ENCODE results near the gene KIAA1614.
A peak's percentile ranks its signal among the peaks of the same experiment; 100 is the strongest.

The KIAA1614 gene, protein sequence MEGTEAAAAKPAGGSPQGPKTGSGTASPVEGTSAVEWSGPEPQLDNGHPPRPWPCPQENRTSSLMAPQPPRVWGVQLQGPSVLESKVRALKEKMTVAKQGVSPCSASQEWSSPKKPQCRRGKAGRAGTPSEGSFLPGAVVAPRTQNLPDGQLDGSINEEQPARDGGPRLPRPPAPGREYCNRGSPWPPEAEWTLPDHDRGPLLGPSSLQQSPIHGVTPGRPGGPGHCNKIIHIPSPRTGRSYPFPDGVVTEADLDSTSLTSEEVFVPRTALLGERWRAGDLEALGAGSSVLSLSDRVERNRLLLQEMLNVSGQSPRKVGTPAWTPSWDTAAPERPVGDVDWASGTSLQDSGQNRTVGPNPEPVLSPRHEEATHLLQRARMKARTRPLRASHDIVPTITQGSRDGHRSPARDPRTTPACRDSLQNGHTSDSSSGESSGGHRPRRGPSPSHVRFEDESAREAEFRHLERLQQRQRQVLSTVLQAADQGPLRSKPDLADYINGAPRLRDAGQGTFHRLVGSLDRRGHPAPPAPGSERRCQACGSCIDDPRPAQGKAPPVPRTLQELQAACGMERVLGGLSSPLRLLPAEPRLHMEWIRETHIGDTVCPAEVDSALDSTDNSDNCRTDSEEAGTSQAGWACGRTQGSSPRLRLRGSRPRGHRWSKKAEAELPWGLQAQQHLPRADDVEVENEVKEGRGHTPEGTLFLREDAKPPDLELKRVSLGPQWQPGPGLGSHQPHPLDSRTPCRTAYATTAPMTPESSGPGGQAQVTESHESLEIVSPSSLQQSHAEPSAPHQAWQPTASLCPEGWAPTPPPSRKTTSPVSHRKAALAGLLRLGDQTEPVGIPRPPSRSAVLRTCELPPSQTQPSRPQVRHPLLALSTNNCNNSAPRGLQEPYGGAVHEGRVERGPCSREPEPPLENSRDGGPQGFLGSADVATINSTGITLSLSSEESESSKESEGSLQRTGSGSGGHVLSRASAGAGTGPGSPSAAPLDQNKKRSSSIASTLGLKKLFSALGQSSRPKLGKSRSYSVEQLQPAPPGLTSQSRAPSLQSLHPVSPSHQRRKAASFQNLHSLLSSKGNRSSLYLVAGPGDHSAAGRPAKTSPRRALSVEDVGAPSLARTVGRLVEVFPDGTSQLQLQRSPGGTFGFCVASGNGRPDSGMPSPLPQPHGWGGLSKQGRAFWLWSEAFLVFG

DNA sequence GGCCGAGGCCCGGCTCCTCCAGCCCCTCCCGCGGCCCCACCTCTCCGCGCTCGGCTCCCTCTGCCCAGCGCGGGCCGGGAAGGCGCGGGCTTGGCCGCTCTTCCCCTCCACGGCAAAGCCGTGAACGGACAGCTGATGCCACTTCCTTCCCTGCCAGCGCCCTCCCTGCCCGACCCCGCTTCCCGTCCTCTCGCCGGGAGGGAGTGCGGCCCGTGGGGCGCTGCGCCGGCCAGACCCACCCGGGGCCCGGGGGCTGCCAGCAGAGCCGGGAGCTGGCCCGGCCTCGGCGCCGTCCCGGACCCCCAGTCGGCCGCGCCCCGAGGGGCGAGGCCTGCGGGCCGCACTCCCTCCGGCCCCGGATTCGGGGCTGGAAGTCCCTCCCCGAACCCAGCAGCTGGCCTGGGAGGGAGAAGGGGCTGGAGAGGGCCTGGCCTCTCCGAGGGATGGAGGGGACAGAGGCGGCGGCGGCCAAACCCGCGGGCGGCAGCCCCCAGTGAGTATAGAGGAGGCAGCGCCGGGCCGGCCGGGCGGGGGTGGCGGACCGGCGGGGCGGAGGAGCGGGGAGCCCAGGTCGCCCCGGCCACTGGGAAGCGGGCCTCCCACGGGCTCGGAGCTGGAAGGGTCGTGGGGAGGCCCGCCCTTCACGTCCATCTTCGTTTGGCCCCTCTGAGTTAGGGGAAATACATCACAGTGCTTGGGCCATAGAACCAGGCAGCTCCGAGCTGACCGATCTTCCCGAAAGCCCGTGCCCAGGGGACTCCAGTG lies at the start of gene KIAA1614:
Gene KIAA1614, plus strand, starts transcription at position 97 of the 765 bp plus-strand sequence. Its CDS starts 347 bp downstream, at position 444.
- no peaks in the 10 kb centered on the region for H3F3A ChIP-seq (ENCODE audit: insufficient read depth, low read length)
- peak within 1 kb of the TSS; percentile 54 for H3K4me2 ChIP-seq (ENCODE audit: low read depth, low read length)
- DNase-seq, result no peak
- TF ChIP-seq EZH2phosphoT487 (IDR thresholded peaks at IDR 0.05; ENCODE audit: low read length) (no peak), EZH2 (optimal IDR thresholded peaks at IDR 0.05; ENCODE audit: low read depth, low read length) (no peak)
- peak within 1 kb of the TSS; percentile 25 for H2AFZ ChIP-seq (ENCODE audit: low read length)
- H3K79me2 ChIP-seq (ENCODE audit: low read length), result no peaks in the 10 kb centered on the region
- H3K4me1 ChIP-seq (ENCODE audit: low read length), result peaks cover 6% of the 10 kb centered on the region; the same call in 1 of the 2 replicates
- H3K9me3 ChIP-seq (replicated peaks; ENCODE audit: insufficient read depth, low read length), result no peaks in the 10 kb centered on the region
- peak within 1 kb of the TSS; percentile 33 for H3K4me3 ChIP-seq (ENCODE audit: low read length)
- H3K27me3 ChIP-seq (replicated peaks; ENCODE audit: insufficient read depth, low read length), result peaks cover 28% of the 10 kb centered on the region
- no peaks in the 10 kb centered on the region for H4K20me1 ChIP-seq (ENCODE audit: insufficient read depth, low read length)
- no peak within 1 kb of the TSS for H3K27ac ChIP-seq (ENCODE audit: low read length)
- H3K36me3 ChIP-seq (replicated peaks; ENCODE audit: insufficient read depth, low read length), result no peaks in the 10 kb centered on the region
- no peak within 1 kb of the TSS for H3K9ac ChIP-seq (ENCODE audit: low read length)
- no peaks in the 10 kb centered on the region for H3K9me2 ChIP-seq (replicated peaks; ENCODE audit: insufficient read depth, low read length)

DNA sequence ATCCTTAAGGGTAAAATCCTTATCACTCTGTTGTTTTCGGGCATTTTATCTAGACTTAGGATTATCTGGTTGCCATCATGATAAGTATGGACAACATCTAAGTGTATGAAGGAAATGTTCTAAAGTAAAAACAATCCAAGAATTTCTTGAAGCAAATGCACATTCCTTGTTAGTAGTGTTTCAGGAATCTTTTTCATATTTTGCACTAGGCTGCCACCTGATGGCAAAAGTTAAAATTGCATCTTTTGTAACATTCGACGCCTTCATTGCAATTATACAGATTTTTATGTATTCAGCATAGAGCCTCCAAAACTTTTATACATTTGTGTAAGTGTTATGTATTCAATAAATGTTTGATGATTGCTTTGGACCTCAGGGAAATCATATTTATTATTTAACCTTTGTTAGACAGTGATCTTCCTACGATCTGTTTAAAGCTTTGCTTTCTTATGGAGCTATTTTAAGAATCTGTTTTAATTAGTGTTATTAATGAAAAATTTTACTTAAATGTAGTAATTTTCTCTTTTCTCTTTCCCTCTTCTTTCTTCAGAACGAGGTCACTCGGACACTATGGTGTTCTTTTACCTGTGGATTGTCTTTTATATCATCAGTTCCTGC lies 49.4 kb upstream of the KIAA1614 start:
- no peak overlapping the region for H3K27ac ChIP-seq (ENCODE audit: low read length)
- H3F3A ChIP-seq (ENCODE audit: insufficient read depth, low read length), result no peaks in the 10 kb centered on the region
- no peaks in the 10 kb centered on the region for H4K20me1 ChIP-seq (ENCODE audit: insufficient read depth, low read length)
- TF ChIP-seq EZH2phosphoT487 (IDR thresholded peaks at IDR 0.05; ENCODE audit: low read length), result no peak
- TF ChIP-seq, protein P1, sequence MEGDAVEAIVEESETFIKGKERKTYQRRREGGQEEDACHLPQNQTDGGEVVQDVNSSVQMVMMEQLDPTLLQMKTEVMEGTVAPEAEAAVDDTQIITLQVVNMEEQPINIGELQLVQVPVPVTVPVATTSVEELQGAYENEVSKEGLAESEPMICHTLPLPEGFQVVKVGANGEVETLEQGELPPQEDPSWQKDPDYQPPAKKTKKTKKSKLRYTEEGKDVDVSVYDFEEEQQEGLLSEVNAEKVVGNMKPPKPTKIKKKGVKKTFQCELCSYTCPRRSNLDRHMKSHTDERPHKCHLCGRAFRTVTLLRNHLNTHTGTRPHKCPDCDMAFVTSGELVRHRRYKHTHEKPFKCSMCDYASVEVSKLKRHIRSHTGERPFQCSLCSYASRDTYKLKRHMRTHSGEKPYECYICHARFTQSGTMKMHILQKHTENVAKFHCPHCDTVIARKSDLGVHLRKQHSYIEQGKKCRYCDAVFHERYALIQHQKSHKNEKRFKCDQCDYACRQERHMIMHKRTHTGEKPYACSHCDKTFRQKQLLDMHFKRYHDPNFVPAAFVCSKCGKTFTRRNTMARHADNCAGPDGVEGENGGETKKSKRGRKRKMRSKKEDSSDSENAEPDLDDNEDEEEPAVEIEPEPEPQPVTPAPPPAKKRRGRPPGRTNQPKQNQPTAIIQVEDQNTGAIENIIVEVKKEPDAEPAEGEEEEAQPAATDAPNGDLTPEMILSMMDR (IDR thresholded peaks at IDR 0.05; ENCODE audit: low read length), result peak; percentile 90
- no peak for TF ChIP-seq EZH2 (optimal IDR thresholded peaks at IDR 0.05; ENCODE audit: low read depth, low read length)
- H3K27me3 ChIP-seq (replicated peaks; ENCODE audit: insufficient read depth, low read length), result no peaks in the 10 kb centered on the region
- H3K4me1 ChIP-seq (ENCODE audit: low read length), result no peaks in the 10 kb centered on the region
- no peaks in the 10 kb centered on the region for H3K9me3 ChIP-seq (replicated peaks; ENCODE audit: insufficient read depth, low read length)
- H3K9ac ChIP-seq (ENCODE audit: low read length), result no peak overlapping the region
- no peaks in the 10 kb centered on the region for H3K9me2 ChIP-seq (replicated peaks; ENCODE audit: insufficient read depth, low read length)
- H2AFZ ChIP-seq (ENCODE audit: low read length), result no peak overlapping the region
- DNase-seq, result peak; percentile 60
- H3K79me2 ChIP-seq (ENCODE audit: low read length), result no peaks in the 10 kb centered on the region
- H3K4me3 ChIP-seq (ENCODE audit: low read length), result no peak overlapping the region
- no peak overlapping the region for H3K4me2 ChIP-seq (ENCODE audit: low read depth, low read length)
- H3K36me3 ChIP-seq (replicated peaks; ENCODE audit: insufficient read depth, low read length), result no peaks in the 10 kb centered on the region

DNA sequence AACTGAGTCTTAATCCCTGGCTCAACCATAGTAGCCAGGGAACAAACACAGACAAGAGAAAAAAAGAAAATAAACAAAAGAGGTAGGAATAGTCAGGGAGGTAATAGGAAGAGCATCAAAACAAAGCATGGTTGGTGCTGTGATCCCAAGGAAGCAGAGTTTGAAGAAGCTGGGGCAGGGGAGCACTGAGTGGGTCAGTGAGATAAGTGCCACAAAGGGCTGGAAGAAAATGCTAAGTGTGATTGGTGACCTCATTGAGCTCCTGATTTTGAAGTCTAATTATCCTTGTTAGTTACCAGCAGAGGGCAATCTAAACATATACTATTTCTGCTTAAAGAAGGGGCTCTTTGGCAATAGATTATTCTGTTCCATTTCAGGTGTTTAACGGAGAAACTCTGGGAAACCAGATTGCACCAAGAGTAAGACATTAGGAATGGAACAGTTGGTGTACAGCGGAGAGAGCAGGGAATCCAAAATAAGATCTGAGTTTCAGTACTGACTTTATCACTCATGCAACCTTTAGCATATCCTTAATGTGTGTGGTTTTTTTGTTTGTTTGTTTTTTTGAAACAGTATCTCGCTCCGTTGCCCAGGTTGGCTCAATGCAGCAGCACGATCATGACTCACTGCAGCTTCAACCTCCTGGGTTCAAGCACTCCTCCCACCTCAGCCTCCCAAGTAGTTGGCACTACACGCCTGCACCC lies 30.7 kb upstream of the KIAA1614 start:
- TF ChIP-seq EZH2 (optimal IDR thresholded peaks at IDR 0.05; ENCODE audit: low read depth, low read length) (no peak), EZH2phosphoT487 (IDR thresholded peaks at IDR 0.05; ENCODE audit: low read length) (no peak)
- TF ChIP-seq, protein P1 (IDR thresholded peaks at IDR 0.05; ENCODE audit: low read length), result peak; percentile 65

More for the DNA sequence above, 30.7 kb upstream of the KIAA1614 start:
- Histone ChIP-seq H3K4me3 (ENCODE audit: low read length) (no peak overlapping the region), H3K9me2 (replicated peaks; ENCODE audit: insufficient read depth, low read length) (no peaks in the 10 kb centered on the region), H3F3A (ENCODE audit: insufficient read depth, low read length) (no peaks in the 10 kb centered on the region), H3K4me1 (ENCODE audit: low read length) (no peaks in the 10 kb centered on the region), H4K20me1 (ENCODE audit: insufficient read depth, low read length) (no peaks in the 10 kb centered on the region), H3K9ac (ENCODE audit: low read length) (no peak overlapping the region), H2AFZ (ENCODE audit: low read length) (no peak overlapping the region), H3K79me2 (ENCODE audit: low read length) (no peaks in the 10 kb centered on the region), H3K9me3 (replicated peaks; ENCODE audit: insufficient read depth, low read length) (no peaks in the 10 kb centered on the region), H3K27me3 (replicated peaks; ENCODE audit: insufficient read depth, low read length) (no peaks in the 10 kb centered on the region), H3K4me2 (ENCODE audit: low read depth, low read length) (no peak overlapping the region), H3K36me3 (replicated peaks; ENCODE audit: insufficient read depth, low read length) (no peaks in the 10 kb centered on the region), H3K27ac (ENCODE audit: low read length) (no peak overlapping the region)
- DNase-seq, result peak; percentile 64

Measured in MM.1S (cell line).